Measurements from ENCODE around the gene PROP1.

DNA sequence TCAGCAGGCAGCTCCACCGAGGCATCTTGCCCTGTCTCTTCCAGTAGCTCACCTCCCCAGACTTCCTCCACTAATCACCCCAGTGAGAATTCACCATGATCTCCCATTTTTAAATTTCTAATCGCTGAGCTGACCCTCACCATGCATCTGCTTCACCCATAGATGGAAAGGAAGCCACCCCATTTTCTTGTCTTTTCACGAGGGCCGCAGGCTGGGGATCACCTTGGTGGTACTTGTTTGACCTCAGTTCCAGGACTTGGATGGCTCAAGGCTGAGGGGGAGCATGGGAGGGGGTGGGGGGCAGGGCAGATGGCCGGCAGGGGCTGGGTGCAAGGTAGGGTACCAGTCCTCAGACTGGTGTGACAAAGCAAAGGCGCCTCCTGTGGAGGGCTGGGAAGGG lies 3.6 kb downstream of the PROP1 start:
- TF ChIP-seq, protein P1, sequence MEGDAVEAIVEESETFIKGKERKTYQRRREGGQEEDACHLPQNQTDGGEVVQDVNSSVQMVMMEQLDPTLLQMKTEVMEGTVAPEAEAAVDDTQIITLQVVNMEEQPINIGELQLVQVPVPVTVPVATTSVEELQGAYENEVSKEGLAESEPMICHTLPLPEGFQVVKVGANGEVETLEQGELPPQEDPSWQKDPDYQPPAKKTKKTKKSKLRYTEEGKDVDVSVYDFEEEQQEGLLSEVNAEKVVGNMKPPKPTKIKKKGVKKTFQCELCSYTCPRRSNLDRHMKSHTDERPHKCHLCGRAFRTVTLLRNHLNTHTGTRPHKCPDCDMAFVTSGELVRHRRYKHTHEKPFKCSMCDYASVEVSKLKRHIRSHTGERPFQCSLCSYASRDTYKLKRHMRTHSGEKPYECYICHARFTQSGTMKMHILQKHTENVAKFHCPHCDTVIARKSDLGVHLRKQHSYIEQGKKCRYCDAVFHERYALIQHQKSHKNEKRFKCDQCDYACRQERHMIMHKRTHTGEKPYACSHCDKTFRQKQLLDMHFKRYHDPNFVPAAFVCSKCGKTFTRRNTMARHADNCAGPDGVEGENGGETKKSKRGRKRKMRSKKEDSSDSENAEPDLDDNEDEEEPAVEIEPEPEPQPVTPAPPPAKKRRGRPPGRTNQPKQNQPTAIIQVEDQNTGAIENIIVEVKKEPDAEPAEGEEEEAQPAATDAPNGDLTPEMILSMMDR (IDR thresholded peaks at IDR 0.05) = no peak
- no peak for TF ChIP-seq POLR2A (IDR thresholded peaks at IDR 0.05)
